HL-60 (cell line): ENCODE results near the gene SLCO2A1.

ENCODE experiments used
- DNase-seq, 2 experiments: peaks; one replicate each; pipeline ENCODE4 v3.0.0-alpha.2; 2010 to 2020; ENCODE audit warnings: low read depth in 1 of 2, low spot score in 1 of 2
- H3K27ac ChIP-seq: fragments of 250-450 bp; sonication (Bioruptor Pico); replicated peaks from 2 replicates; pipeline ENCODE4 v1.5.1; 2020; ENCODE audit warnings: mild to moderate bottlenecking, moderate library complexity
- H3K27me3 ChIP-seq: fragments of 250-450 bp; sonication (Bioruptor Pico); 2 replicates; pipeline ENCODE4 v1.5.1; 2021; ENCODE audit warnings: mild to moderate bottlenecking, moderate library complexity; ENCODE audit not compliant: insufficient read depth, poor library complexity, severe bottlenecking
- H3K4me3 ChIP-seq: replicated peaks from 2 replicates; pipeline ENCODE4 v1.5.1; 2011; ENCODE audit warnings: mild to moderate bottlenecking, control low read depth, low read length; ENCODE audit not compliant: insufficient read depth
- GABPA ChIP-seq: IDR thresholded peaks from 2 replicates; pipeline ENCODE4 v1.6.1; 2012; ENCODE audit warnings: low read depth
- POLR2AphosphoS5 ChIP-seq: IDR thresholded peaks from 2 replicates; pipeline ENCODE4 v1.6.1; 2012; ENCODE audit warnings: low read depth
- SPI1 ChIP-seq: IDR thresholded peaks from 2 replicates; pipeline ENCODE4 v1.6.1; 2012; ENCODE audit warnings: low read depth, mild to moderate bottlenecking, borderline replicate concordance
- TF ChIP-seq, protein P1 (sequence below): IDR thresholded peaks from one replicate; pipeline ENCODE4 v1.5.1; 2011; ENCODE audit warnings: low read length, control low read depth, inconsistent platforms; ENCODE audit not compliant: insufficient read depth
- TF ChIP-seq, protein P2 (sequence below): IDR thresholded peaks from 2 replicates; pipeline ENCODE4 v1.6.1; 2012; ENCODE audit warnings: low read depth; ENCODE audit not compliant: insufficient replicate concordance

SLCO2A1 gene

DNA sequence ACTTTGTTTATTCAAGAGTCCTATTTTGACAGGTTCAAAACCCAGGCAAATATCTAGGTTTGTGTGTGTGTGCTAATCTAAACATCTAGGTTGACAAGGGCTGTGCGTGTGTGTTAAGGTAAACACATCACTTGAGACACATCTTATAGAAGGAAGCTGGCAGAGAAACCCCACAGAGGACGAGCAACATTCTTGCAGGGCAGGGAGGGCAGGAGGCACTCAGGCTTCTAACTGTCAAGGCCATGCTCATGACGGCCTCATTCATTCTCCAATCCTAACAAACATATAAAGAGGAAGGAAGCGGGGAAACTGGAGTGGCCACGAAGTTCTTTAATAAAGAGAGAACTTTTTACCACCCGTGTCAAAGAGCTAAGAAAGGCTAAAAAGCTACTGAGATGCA is 43.4 kb downstream of the SLCO2A1 start:
- H3K4me3 ChIP-seq: no peak overlapping the region
- peak overlapping the region; percentile 73 for H3K27ac ChIP-seq
- TF ChIP-seq, protein P1, sequence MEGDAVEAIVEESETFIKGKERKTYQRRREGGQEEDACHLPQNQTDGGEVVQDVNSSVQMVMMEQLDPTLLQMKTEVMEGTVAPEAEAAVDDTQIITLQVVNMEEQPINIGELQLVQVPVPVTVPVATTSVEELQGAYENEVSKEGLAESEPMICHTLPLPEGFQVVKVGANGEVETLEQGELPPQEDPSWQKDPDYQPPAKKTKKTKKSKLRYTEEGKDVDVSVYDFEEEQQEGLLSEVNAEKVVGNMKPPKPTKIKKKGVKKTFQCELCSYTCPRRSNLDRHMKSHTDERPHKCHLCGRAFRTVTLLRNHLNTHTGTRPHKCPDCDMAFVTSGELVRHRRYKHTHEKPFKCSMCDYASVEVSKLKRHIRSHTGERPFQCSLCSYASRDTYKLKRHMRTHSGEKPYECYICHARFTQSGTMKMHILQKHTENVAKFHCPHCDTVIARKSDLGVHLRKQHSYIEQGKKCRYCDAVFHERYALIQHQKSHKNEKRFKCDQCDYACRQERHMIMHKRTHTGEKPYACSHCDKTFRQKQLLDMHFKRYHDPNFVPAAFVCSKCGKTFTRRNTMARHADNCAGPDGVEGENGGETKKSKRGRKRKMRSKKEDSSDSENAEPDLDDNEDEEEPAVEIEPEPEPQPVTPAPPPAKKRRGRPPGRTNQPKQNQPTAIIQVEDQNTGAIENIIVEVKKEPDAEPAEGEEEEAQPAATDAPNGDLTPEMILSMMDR: no peak
- TF ChIP-seq GABPA: no peak
- TF ChIP-seq, protein P2, sequence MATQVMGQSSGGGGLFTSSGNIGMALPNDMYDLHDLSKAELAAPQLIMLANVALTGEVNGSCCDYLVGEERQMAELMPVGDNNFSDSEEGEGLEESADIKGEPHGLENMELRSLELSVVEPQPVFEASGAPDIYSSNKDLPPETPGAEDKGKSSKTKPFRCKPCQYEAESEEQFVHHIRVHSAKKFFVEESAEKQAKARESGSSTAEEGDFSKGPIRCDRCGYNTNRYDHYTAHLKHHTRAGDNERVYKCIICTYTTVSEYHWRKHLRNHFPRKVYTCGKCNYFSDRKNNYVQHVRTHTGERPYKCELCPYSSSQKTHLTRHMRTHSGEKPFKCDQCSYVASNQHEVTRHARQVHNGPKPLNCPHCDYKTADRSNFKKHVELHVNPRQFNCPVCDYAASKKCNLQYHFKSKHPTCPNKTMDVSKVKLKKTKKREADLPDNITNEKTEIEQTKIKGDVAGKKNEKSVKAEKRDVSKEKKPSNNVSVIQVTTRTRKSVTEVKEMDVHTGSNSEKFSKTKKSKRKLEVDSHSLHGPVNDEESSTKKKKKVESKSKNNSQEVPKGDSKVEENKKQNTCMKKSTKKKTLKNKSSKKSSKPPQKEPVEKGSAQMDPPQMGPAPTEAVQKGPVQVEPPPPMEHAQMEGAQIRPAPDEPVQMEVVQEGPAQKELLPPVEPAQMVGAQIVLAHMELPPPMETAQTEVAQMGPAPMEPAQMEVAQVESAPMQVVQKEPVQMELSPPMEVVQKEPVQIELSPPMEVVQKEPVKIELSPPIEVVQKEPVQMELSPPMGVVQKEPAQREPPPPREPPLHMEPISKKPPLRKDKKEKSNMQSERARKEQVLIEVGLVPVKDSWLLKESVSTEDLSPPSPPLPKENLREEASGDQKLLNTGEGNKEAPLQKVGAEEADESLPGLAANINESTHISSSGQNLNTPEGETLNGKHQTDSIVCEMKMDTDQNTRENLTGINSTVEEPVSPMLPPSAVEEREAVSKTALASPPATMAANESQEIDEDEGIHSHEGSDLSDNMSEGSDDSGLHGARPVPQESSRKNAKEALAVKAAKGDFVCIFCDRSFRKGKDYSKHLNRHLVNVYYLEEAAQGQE: no peak
- no peak for TF ChIP-seq POLR2AphosphoS5
- TF ChIP-seq SPI1: no peak; the same call in 1 of the 2 replicates
- no peaks in the 10 kb centered on the region for H3K27me3 ChIP-seq
- peak in 1 of 2 experiments; percentile 83 for DNase-seq

DNA sequence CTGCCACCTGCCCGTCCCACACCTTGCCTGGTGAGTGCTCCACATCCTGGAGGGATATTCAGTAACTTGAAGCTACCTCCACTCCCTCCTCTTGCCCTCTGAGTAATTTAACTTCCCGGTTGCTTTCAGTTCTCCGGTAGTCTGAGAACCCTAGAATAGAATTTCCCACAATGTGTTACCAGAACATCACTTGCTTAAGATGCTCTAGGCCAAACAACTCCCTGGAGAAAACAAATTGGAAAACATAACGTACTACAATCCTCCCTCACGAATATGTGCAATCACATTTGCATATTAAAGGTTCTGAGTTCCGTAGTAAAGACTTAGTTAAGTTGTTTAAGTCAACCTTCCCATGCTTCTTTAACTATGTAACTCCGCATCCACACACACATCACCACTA is 44.8 kb downstream of the SLCO2A1 start:
- Histone ChIP-seq H3K27ac (no peak overlapping the region; the same call in 1 of the 2 replicates), H3K27me3 (no peaks in the 10 kb centered on the region), H3K4me3 (no peak overlapping the region)
- TF ChIP-seq GABPA: no peak
- DNase-seq: no peak

DNA sequence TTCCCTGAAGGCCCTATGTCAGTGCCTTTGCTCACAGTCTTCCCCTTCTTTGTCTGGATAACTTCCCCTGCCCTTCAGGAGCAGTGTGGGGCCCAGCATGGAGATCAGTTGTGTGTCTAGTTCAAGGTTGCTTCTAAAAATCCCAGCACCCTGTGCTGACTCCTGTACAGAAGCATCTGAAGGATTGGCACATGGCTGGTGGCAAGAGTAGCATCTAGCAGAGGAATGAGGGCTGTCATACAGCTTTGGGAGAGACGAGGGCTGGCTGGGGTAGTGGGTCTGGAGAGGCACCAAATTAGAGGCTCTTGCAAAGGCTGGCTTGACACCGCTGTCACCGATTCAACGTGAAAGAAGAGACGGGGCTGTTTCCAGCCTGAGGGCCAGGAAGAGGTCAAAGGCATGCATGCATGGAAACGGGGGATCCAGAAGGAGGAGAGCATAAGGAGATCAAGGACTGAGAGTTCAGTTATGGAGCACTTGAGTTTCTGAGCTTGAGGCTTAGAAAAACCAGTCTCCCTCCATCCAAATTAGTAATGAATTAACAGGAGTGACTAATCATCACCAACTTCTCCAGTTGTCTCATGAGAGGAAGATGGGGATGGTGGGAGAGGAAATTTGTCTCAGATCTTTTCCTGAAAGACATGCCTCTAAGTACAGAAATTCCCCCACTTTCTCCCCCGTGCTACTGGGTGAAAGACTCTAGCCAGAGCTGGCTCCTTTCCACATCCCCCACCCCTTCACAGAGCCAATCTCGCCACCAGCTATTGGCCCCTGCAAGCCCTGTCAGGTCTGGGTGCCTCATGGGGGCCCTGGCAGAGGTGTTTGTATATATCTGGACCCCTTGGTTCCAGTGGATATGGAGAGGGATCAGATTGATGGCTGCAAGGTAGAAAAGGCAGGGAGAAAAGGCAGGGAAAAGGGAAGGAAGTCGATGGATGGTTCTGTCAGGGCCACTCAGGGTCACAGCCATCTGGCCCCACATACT is 45.9 kb downstream of the SLCO2A1 start:
- no peak overlapping the region for H3K27ac ChIP-seq
- DNase-seq: no peak
- TF ChIP-seq, protein P2: no peak
- no peak for TF ChIP-seq SPI1
- no peak for TF ChIP-seq POLR2AphosphoS5
- no peak for TF ChIP-seq GABPA
- TF ChIP-seq, protein P1: no peak
- no peak overlapping the region for H3K4me3 ChIP-seq
- no peaks in the 10 kb centered on the region for H3K27me3 ChIP-seq

DNA sequence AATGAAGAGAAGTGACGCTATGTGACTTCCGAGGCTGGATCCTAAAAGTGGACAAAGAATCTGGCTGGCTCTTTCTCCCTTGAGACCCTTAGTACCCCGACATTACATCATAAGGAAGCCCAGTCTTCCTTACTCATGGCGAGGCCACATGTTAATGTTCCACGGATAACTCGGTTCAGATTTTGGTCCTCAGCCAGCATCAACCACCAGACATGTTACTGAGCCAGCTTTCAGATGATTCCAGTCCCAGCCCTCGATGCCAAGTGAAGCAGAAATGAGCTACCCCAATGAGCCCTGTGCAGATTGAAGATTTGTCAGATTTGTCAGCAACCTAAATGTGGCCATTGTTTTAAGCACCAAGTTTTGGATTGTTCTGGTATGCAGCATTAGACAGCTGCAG is 46.6 kb downstream of the SLCO2A1 start:
- no peak overlapping the region for H3K4me3 ChIP-seq

More for the DNA sequence above, 46.6 kb downstream of the SLCO2A1 start:
- no peak for TF ChIP-seq POLR2AphosphoS5
- TF ChIP-seq SPI1: no peak
- no peak for TF ChIP-seq GABPA
- TF ChIP-seq, protein P1: no peak
- TF ChIP-seq, protein P2: no peak
- no peak for DNase-seq
- Histone ChIP-seq H3K27me3 (no peaks in the 10 kb centered on the region), H3K27ac (no peak overlapping the region)
